ENCODE measurements around the gene TOPBP1. TPM values are rescaled to one million over a fixed set of nuclear protein-coding genes. Genes with fewer than 3 reads are reported as not detected.
"Not testable (repeated sequence)": the region's sequence is repeated elsewhere in the genome, so short reads cannot be mapped to it uniquely, and the experiment has no call there.

TOPBP1 gene
- total RNA-seq, 8 experiments from 2014 or later = 12.9 to 46.7 (median 35.2) TPM

DNA sequence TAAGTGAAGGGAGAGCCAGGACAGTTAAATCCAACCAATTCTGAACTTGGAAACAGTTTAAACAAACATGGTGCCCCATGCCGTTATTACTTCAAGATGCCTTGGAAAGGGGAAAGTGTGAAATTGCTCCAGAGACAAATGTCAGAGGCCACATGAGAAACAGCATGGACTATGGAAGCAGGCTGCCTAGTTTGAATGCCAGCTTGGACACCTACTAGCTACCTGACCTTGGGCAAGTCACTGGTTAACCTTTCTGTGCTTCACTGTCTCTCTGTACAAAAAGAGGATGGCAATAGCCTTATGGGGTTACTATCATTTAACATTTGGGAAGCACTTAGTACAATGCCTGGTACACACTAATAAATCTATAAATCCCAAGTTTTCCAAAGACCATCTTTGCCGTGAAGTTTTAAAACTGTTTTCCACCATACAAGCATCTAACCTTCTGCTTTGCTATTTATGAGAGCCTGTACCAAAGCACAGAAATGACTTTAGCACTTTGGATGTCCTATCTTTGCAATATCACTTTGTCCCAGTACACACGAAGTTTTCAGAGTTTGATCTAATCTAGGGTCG lies 8.3 kb upstream of the TOPBP1 start:
- in situ Hi-C loops (cut with MboI; ENCODE audit: low pct_unique_long_range_greater_than_20kb in 2 of 9, low sequenced_read_pairs in 9 of 9, unreplicated experiment in 9 of 9) = loop anchor here in 2 of 9 experiments (10.0 to 25.0 kb wide), 2 partner anchors 135 to 242 kb away; partner anchors contain the start of gene SRPRB (in 1 of the 2)
- no peak overlapping the region for H3K27ac ChIP-seq
- WGBS, 10 experiments = 50 to 85% (median 77%) methylated on average over 1 to 4 of the region's 4 CpGs
- peaks cover 0 to 2% of the 10 kb centered on the region in 2 donors for H3K4me1 ChIP-seq (replicated peaks in 1 of 2)
- no peak overlapping the region for H3K4me3 ChIP-seq
- ATAC-seq (replicated peaks in 6 of 8) = no peak

DNA sequence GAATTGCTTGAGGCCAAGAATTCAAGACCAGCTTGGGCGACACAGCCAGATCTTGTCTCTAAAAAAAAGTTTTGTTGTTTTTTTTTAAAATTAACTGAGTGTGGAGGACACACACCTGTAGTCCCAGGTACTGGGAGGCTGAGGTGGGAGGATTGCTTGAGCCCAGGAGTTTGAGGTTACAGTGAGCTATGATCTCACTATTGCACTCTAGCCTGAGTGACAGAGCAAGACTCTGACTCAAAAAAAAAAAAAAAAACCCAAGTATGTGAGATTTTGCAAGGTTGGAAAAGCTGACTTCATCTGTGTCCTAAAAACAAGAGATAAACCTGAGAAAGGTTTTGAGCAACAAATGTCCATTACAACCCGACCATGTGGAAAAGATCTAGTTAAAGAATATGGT lies 5.4 kb upstream of the TOPBP1 start:
- Histone ChIP-seq H3K4me3 (no peak overlapping the region), H3K4me1 (replicated peaks in 1 of 2) (peaks cover 13 to 14% of the 10 kb centered on the region in 2 donors), H3K27ac (no peak overlapping the region)
- ATAC-seq (replicated peaks in 6 of 8) = no peak
- 43 to 100% (median 80%) methylated on average over 1 to 2 of the region's 2 CpGs for WGBS, 10 experiments
- in situ Hi-C loops (cut with MboI; ENCODE audit: low pct_unique_long_range_greater_than_20kb in 2 of 9, low sequenced_read_pairs in 9 of 9, unreplicated experiment in 9 of 9) = loop anchor here in 2 of 9 experiments (10.0 to 25.0 kb wide), 2 partner anchors 138 to 245 kb away; partner anchors contain the start of gene SRPRB (in 1 of the 2)

DNA sequence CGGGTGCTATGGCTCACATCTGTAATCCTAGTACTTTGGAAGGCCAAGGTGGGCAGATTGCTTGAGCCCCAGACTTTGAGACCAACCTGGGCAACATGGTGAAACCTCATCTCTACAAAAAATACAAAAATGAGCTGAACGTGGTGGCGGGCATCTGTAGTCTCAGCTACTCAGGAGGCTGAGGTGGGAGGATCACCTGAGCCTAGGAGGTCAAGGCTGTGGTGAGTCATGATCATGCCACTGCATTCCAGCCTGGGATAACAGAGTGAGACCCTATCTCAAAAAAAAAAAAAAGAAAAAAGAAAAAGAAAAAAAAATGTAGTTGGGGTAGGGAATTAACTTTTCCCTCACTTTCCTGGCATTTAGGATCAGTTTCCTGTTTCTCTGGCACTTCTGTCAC lies 3.4 kb upstream of the TOPBP1 start:
- not testable (repeated sequence) for H3K27ac ChIP-seq; ATAC-seq (replicated peaks in 6 of 8); H3K4me3 ChIP-seq
- H3K4me1 ChIP-seq (replicated peaks in 1 of 2) = peaks cover 18 to 20% of the 10 kb centered on the region in 2 donors
- in situ Hi-C loops (cut with MboI; ENCODE audit: low pct_unique_long_range_greater_than_20kb in 2 of 9, low sequenced_read_pairs in 9 of 9, unreplicated experiment in 9 of 9) = loop anchor here in 2 of 9 experiments (10.0 to 25.0 kb wide), 2 partner anchors 140 to 247 kb away; partner anchors contain the start of gene SRPRB (in 1 of the 2)
- WGBS, 10 experiments = 81 to 100% (median 91%) methylated on average over 1 to 3 of the region's 3 CpGs; no CpG with 5 or more reads in 2 of the 10 experiments

DNA sequence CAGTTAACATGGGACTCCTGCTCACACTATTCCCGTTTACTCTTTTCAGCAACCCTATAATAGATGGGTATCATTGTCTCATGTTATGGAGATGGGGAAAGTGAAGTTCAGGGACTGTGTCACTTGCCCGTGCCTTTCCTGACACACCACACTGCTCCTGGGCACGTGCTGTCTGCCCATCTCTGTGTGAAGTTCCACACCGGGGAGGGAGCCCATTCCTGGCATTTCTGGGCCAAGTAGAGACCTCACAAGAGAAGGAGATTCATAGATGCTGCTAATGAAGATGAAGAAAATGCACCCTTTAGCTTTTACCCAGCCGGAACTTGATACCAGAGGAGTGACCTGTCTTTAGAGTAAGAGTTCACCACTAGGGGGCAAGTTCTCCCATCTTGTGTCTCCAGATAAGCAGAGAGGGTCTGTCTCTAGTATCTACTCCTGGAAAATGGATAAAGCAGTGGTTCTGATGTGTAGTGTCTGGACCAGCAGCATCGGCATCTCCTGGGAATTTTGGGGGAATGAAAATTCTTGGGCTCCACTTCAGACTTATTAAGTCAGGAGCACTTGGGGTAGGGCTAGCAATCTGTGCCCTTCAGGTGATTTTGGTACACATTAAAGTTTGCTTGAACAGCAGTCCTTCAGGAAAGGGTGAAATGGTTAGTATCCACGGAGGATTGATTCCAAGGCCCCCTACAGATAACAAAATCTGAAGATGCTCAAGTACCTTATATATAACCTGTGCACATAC lies 2.0 kb upstream of the TOPBP1 start:
- in situ Hi-C loops (cut with MboI; ENCODE audit: low pct_unique_long_range_greater_than_20kb in 2 of 9, low sequenced_read_pairs in 9 of 9, unreplicated experiment in 9 of 9) = loop anchor here in 2 of 9 experiments (10.0 to 25.0 kb wide), 2 partner anchors 141 to 249 kb away; partner anchors contain the start of gene SRPRB (in 1 of the 2)
- Histone ChIP-seq H3K4me1 (replicated peaks in 1 of 2) (peaks cover 18 to 20% of the 10 kb centered on the region in 2 donors), H3K4me3 (no peak overlapping the region), H3K27ac (peak overlapping the region in 1 of 2 donors; percentile 96)
- WGBS, 10 experiments = 20 to 55% (median 40%) methylated on average over 1 to 5 of the region's 7 CpGs; no CpG with 5 or more reads in 1 of the 10 experiments
- peak; percentile 28 to 63 (median 44) for ATAC-seq (replicated peaks in 6 of 8)

DNA sequence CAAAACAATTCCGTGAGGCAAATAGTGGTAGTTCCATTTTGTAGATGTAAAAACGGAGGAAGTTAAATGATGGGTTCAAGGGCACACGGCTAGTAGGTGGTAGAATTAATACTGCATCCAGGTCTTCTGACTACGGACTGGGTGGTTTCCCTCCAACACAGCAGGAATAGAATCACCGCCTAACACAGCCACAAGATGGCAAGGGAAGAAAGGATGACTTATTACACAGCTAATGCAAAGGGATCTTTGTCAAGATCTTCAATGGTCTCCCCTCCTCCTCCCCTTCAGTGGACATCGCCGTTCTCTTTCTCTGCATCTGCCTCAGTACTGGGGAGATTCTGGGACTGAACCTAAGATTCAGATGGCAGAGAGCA lies 524 bp upstream of the TOPBP1 start:
- in situ Hi-C loops (cut with MboI; ENCODE audit: low pct_unique_long_range_greater_than_20kb in 2 of 9, low sequenced_read_pairs in 9 of 9, unreplicated experiment in 9 of 9) = loop anchor here in 2 of 9 experiments (10.0 to 25.0 kb wide), 2 partner anchors 143 to 250 kb away; partner anchors contain the start of gene SRPRB (in 1 of the 2)
- Histone ChIP-seq H3K27ac (peak overlapping the region; percentile 87 to 96), H3K4me1 (replicated peaks in 1 of 2) (peaks cover 18 to 20% of the 10 kb centered on the region in 2 donors)

DNA sequence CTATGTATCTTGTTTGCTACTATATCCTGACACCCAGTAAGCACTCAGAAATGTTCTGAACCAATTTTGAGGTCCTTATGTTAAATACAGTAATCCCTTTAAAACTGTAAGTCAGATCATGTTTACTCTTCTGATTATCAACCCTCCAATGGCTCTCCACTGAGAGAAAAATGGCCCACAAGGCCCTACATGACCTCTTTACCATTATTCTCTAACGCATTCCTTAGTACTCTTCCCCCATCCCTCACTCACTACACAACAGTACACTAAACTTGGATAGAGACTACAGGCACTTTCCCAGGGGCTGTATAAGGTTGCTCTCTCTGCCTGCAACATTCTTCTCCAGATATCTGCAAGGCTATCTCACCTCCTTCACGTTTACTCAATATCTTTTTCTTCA lies 1.9 kb downstream of the TOPBP1 start:
- Histone ChIP-seq H3K4me1 (replicated peaks in 1 of 2) (peaks cover 18 to 20% of the 10 kb centered on the region in 2 donors), H3K27ac (no peak overlapping the region), H3K4me3 (no peak overlapping the region)
- ATAC-seq (replicated peaks in 6 of 8) = no peak
- in situ Hi-C loops (cut with MboI; ENCODE audit: low pct_unique_long_range_greater_than_20kb in 2 of 9, low sequenced_read_pairs in 9 of 9, unreplicated experiment in 9 of 9) = loop anchor here in 2 of 9 experiments (10.0 to 25.0 kb wide), 2 partner anchors 145 to 252 kb away; partner anchors contain the start of gene SRPRB (in 1 of the 2)
- WGBS, 10 experiments = 20 to 100% (median 71%) methylated on average over 1 to 2 of the region's 2 CpGs; no CpG with 5 or more reads in 3 of the 10 experiments

More for the DNA sequence above, 524 bp upstream of the TOPBP1 start:
- 0 to 20% (median 0%) methylated on average over 1 to 7 of the region's 7 CpGs for WGBS, 10 experiments
- H3K4me3 ChIP-seq = peak overlapping the region; percentile 72 to 94 (median 76)
- ATAC-seq (replicated peaks in 6 of 8) = peak; percentile 62 to 79 (median 72)

DNA sequence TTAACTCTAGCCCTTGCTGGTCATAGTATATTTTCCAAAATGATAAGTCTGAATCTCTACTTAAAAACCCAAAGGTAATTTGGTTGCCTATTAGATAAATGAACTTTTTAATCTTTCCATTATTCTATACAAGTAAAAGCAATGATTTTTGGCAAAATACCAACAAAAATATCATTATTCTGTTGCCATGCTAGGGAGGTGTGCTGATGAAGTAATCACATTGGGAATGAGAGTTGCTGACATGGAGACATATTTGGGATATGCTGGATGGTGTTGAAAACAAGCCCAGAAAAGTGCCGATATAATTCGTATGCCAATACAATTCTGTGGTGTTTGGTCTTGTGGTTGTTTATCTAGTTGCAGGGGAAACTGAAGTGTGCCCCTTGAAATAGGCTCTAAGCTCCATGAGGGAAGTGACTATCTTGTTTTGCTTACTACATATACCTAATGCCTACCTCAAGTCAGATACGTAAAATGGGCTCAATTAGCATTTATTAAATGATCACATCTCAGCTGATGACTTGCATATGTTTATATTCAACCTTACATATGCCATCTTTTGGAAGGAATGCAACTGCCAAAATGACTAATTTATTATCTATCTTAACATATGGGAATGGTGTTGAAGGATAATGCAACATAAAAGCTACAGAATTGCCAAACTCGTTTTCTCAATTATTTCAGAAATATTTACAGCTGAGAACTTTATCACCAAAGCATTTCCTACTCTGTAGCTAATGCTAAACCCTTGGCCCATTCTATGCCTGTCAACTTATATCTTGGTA lies 5.8 kb downstream of the TOPBP1 start:
- ATAC-seq (replicated peaks in 6 of 8) = no peak
- in situ Hi-C loops (cut with MboI; ENCODE audit: low pct_unique_long_range_greater_than_20kb in 2 of 9, low sequenced_read_pairs in 9 of 9, unreplicated experiment in 9 of 9) = loop anchor here in 2 of 9 experiments (25.0 kb wide), 1 partner anchor 256 kb away; no protein-coding TSS in a partner anchor

DNA sequence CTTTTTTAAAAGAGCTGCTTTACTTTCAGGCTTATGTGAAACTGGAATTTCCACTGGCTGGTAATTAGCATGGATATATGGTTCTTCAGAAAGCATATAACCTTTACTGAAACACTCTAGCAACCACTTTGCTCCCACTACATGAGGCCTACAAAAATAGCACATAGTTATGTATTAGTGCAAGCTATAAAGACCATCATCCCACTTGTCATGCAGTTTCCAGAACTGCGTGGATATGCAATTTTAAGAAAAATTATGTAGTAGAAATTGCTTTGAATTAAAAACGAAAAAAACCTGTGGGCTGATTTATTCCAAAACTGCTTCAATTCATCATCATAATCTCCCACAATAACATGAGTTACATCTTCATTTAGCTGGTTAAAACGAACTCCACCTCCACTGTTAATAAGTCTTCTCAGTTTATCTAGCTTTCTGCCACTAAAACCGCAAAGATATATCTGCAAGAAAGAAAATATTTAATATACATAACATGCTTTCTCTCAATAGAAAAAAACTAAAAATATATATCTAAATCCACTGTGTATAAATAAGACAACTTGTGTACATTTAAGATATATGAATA lies 12.2 kb downstream of the TOPBP1 start:
- Histone ChIP-seq H3K27ac (no peak overlapping the region), H3K4me1 (replicated peaks in 1 of 2) (no peaks in the 10 kb centered on the region), H3K4me3 (no peak overlapping the region)
- in situ Hi-C loops (cut with MboI; ENCODE audit: low pct_unique_long_range_greater_than_20kb in 2 of 9, low sequenced_read_pairs in 9 of 9, unreplicated experiment in 9 of 9) = loop anchor here in 3 of 9 experiments (25.0 kb wide), 2 partner anchors 263 to 937 kb away; partner anchors contain the start of gene NPHP3 (in 1 of the 3)
- ATAC-seq (replicated peaks in 6 of 8) = no peak
- 74 to 93% (median 87%) methylated on average over 2 to 4 of the region's 4 CpGs for WGBS, 10 experiments

More for the DNA sequence above, 5.8 kb downstream of the TOPBP1 start:
- Histone ChIP-seq H3K4me3 (no peak overlapping the region), H3K27ac (no peak overlapping the region), H3K4me1 (replicated peaks in 1 of 2) (peaks cover 5% of the 10 kb centered on the region in 2 donors)
- 20 to 96% (median 90%) methylated on average over 1 to 4 of the region's 4 CpGs for WGBS, 10 experiments

DNA sequence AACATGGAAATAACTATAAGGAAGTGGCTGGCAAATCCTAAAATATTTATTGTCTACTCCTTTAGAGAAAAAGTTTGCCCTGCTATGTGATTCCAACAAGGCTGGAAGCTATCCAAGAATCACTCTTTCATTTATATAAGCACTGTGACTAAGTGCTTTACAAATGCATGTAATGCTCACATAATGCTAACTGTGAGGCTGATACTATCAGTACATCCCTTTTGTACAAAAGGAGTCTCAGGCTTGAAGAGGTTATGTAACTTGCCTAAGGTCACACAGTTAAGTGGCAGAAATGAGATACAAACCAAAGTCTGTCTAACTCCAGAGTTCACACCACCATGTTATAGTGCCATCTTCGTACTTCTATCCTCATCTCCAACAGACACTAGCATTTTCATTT lies 17.0 kb downstream of the TOPBP1 start:
- ATAC-seq (replicated peaks in 6 of 8) = peak in 3 of 8 experiments; percentile 85 to 96 (median 93)
- in situ Hi-C loops (cut with MboI; ENCODE audit: low pct_unique_long_range_greater_than_20kb in 2 of 9, low sequenced_read_pairs in 9 of 9, unreplicated experiment in 9 of 9) = loop anchor here in 1 of 9 experiments (25.0 kb wide), 1 partner anchor 932 kb away; the partner anchor contains the start of gene NPHP3
- 75 to 100% (median 100%) methylated on average over 1 of the region's 1 CpG; no CpG with 5 or more reads in 3 of the 10 experiments for WGBS, 10 experiments

DNA sequence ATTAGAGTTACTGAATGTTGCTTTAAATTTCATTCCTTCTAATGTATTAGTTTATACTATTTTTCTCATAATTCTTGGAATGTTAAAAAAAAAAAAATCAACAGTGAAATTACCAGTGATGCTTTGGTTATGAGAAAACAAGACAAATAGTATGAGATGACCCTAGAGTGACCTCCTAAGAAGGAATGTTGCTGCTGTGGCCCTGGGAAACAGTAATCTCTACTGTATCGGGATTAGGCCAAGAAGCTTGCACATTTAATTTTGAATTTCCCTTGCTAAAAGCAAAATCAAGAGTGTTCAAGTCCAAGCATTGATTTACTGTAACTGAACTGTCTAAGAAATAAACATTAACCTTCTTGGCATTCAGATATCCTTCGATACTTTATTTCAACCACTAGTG lies 18.1 kb downstream of the TOPBP1 start:
- WGBS, 10 experiments = 28 to 93% (median 86%) methylated on average over 1 to 2 of the region's 2 CpGs; no CpG with 5 or more reads in 2 of the 10 experiments
- ATAC-seq (replicated peaks in 6 of 8) = no peak

More for the DNA sequence above, 17.0 kb downstream of the TOPBP1 start:
- Histone ChIP-seq H3K4me3 (no peak overlapping the region), H3K4me1 (replicated peaks in 1 of 2) (no peaks in the 10 kb centered on the region), H3K27ac (no peak overlapping the region)

DNA sequence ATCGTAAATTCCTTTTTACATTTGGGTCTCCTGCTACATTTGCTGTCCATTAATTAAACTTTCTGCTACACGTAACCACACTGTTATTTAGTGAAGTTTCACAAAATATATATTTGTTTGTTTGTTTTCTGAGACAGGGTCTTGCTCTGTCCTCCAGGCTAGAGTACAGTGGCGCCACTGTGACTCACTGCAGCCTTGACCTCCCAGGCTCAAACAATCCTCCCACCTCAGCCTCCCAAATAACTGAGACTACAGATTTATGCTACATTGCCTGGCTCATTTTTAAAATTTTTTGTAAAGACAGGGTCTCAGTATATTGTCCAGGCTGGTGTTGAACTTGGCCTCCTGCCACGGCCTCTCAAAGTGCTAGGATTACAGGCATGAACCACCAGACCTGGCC lies 20.5 kb downstream of the TOPBP1 start:
- 93 to 100% (median 100%) methylated on average over 2 to 4 of the region's 4 CpGs for WGBS, 10 experiments
- in situ Hi-C loops (cut with MboI; ENCODE audit: low pct_unique_long_range_greater_than_20kb in 2 of 9, low sequenced_read_pairs in 9 of 9, unreplicated experiment in 9 of 9) = loop anchor here in 1 of 9 experiments (25.0 kb wide), 1 partner anchor 929 kb away; the partner anchor contains the start of gene NPHP3
- H3K4me3 ChIP-seq = no peak overlapping the region
- no peaks in the 10 kb centered on the region for H3K4me1 ChIP-seq (replicated peaks in 1 of 2)
- H3K27ac ChIP-seq = no peak overlapping the region
- ATAC-seq (replicated peaks in 6 of 8) = no peak

More for the DNA sequence above, 18.1 kb downstream of the TOPBP1 start:
- Histone ChIP-seq H3K4me1 (replicated peaks in 1 of 2) (no peaks in the 10 kb centered on the region), H3K4me3 (no peak overlapping the region), H3K27ac (no peak overlapping the region)
- in situ Hi-C loops (cut with MboI; ENCODE audit: low pct_unique_long_range_greater_than_20kb in 2 of 9, low sequenced_read_pairs in 9 of 9, unreplicated experiment in 9 of 9) = loop anchor here in 1 of 9 experiments (25.0 kb wide), 1 partner anchor 931 kb away; the partner anchor contains the start of gene NPHP3
